ENCODE results near the gene PDZK1IP1.

- TF ChIP-seq RNF2 (conservative IDR thresholded peaks at IDR 0.05; ENCODE audit: low read depth) (no peak), NFYB (CRISPR knock-in tag; IDR thresholded peaks at IDR 0.05) (no peak)
These were observed 18.1 kb upstream of the PDZK1IP1 start for GRCh38 chr1:47207803-47208373.

All from HepG2 (cell line).